Thyroid gland (tissue), 4 donors: ENCODE data around the gene POFUT2. TPM values are rescaled to one million over a fixed set of nuclear protein-coding genes. Genes with fewer than 3 reads are reported as not detected.
A peak's percentile ranks its signal among the peaks of the same experiment; 100 is the strongest.

Experiments
- DNase-seq, 2 donors: peaks; one replicate each; pipeline ENCODE4 v3.0.0-alpha.2; 2019
- H3K27ac ChIP-seq, 3 donors: fragments of 200-600 bp; sonication (generic); 1 replicate in 2 of 3; 2 replicates in 1 of 3; pipeline ENCODE4 v1.5.1; 2016 to 2019; ENCODE audit warnings: mild to moderate bottlenecking in 1 of 3, moderate library complexity in 1 of 3
- H3K27me3 ChIP-seq: fragments of 200-600 bp; sonication (generic); one replicate; pipeline ENCODE4 v1.5.1; 2019
- H3K36me3 ChIP-seq, 2 donors: fragments of 200-600 bp; sonication (generic); one replicate each; pipeline ENCODE4 v1.5.1; 2016 to 2019
- H3K4me1 ChIP-seq, 2 donors: fragments of 200-600 bp; sonication (generic); one replicate each; pipeline ENCODE4 v1.5.1; 2017 to 2019
- H3K4me3 ChIP-seq, 3 donors: fragments of 200-600 bp; sonication (generic); replicated peaks in 1 of 3; 1 replicate in 2 of 3; 2 replicates in 1 of 3; pipeline ENCODE4 v1.5.1; 2016; ENCODE audit warnings: mild to moderate bottlenecking in 1 of 3
- H3K9me3 ChIP-seq: fragments of 200-600 bp; sonication (generic); one replicate; pipeline ENCODE4 v1.5.1; 2017
- CTCF ChIP-seq, 6 experiments: fragments of 200-600 bp in 3 of 6; fragments of 450-650 bp in 3 of 6; sonication (generic) in 3 of 6; IDR thresholded peaks; one replicate each; pipeline ENCODE4 v1.5.1; 2016 to 2019; ENCODE audit warnings: antibody characterized with exemption in 6 of 6, mild to moderate bottlenecking in 2 of 6, inconsistent platforms in 1 of 6, moderate library complexity in 1 of 6
- POLR2A ChIP-seq, 2 donors: fragments of 450-650 bp; IDR thresholded peaks; one replicate each; pipeline ENCODE4 v1.6.1; 2017; ENCODE audit warnings: antibody characterized with exemption in 2 of 2, mild to moderate bottlenecking in 2 of 2, moderate library complexity in 1 of 2
- WGBS, 2 donors: methylation state at CpG; one replicate each; pipeline ENCODE4 v1.1.5; 2017; 5-methylcytosine and 5-hydroxymethylcytosine counted together
- intact Hi-C: fragments of 100-400 bp; cut with DNase I; formaldehyde crosslinking; loops from one replicate; pipeline ENCODE4 v1.15.1; 2023
- total RNA-seq, 4 donors: library from RNA; depleted of rRNA; stranded (reverse); fragments of >200 nt; gene quantifications; one replicate each; pipeline ENCODE4 v1.2.3, GENCODE V29; 2016

Gene POFUT2
- total RNA-seq, 4 donors from 2014 or later = 20.2 to 52.2 (median 40.5) TPM

GRCh38 chr21:45300786-45301520, 13.3 kb upstream of the POFUT2 start:
- Histone ChIP-seq H3K9me3 (no peaks in the 10 kb centered on the region), H3K4me1 (peaks cover 0 to 27% of the 10 kb centered on the region in 2 donors), H3K36me3 (no peaks in the 10 kb centered on the region), H3K27ac (peak overlapping the region; percentile 53 to 83 (median 65)), H3K4me3 (no peak overlapping the region), H3K27me3 (no peaks in the 10 kb centered on the region)
- TF ChIP-seq CTCF (IDR thresholded peaks at IDR 0.05) (no peak), POLR2A (IDR thresholded peaks at IDR 0.05) (no peak)
- no peak for DNase-seq
- intact Hi-C loops = no loop called here
- 88 to 90% methylated on average over 38 to 43 of the region's 43 CpGs for WGBS, 2 donors

GRCh38 chr21:45299864-45300785, 12.4 kb upstream of the POFUT2 start:
- TF ChIP-seq CTCF (IDR thresholded peaks at IDR 0.05) (no peak), POLR2A (IDR thresholded peaks at IDR 0.05) (no peak)
- intact Hi-C loops = no loop called here
- Histone ChIP-seq H3K4me3 (no peak overlapping the region), H3K36me3 (no peaks in the 10 kb centered on the region), H3K4me1 (peaks cover 3 to 30% of the 10 kb centered on the region in 2 donors), H3K27me3 (no peaks in the 10 kb centered on the region), H3K27ac (peak overlapping the region in 1 of 3 donors; percentile 53), H3K9me3 (no peaks in the 10 kb centered on the region)
- no peak for DNase-seq
- WGBS, 2 donors = 82 to 88% methylated on average over 31 to 33 of the region's 34 CpGs

- Histone ChIP-seq H3K9me3 (no peaks in the 10 kb centered on the region), H3K4me1 (peaks cover 9 to 35% of the 10 kb centered on the region in 2 donors), H3K36me3 (no peaks in the 10 kb centered on the region), H3K27me3 (no peaks in the 10 kb centered on the region), H3K4me3 (no peak overlapping the region), H3K27ac (no peak overlapping the region)
- 82 to 86% methylated on average over 22 of the region's 22 CpGs for WGBS, 2 donors
- TF ChIP-seq POLR2A (IDR thresholded peaks at IDR 0.05) (no peak), CTCF (IDR thresholded peaks at IDR 0.05) (no peak)
- intact Hi-C loops = no loop called here
- no peak for DNase-seq
Observed at GRCh38 chr21:45299026-45299863, 11.6 kb upstream of the POFUT2 start.

GRCh38 chr21:45297869-45298268, 10.2 kb upstream of the POFUT2 start:
- H3K4me1 ChIP-seq = peaks cover 23 to 48% of the 10 kb centered on the region in 2 donors
- intact Hi-C loops = no loop called here
- no peak for DNase-seq

More at GRCh38 chr21:45297869-45298268, 10.2 kb upstream of the POFUT2 start:
- WGBS, 2 donors = 90 to 92% methylated on average over 4 of the region's 4 CpGs
- Histone ChIP-seq H3K36me3 (no peaks in the 10 kb centered on the region), H3K4me3 (no peak overlapping the region), H3K27ac (no peak overlapping the region), H3K27me3 (no peaks in the 10 kb centered on the region), H3K9me3 (no peaks in the 10 kb centered on the region)
- no peak for TF ChIP-seq POLR2A (IDR thresholded peaks at IDR 0.05)
- TF ChIP-seq CTCF (IDR thresholded peaks at IDR 0.05) = no peak
